HEK293 (cell line): ENCODE measurements around the gene ZNF217.
"Not testable (repeated sequence)": the region's sequence is repeated elsewhere in the genome, so short reads cannot be mapped to it uniquely, and the experiment has no call there.

Experiments
- CTCF ChIP-seq: fragments of 450-650 bp; formaldehyde crosslinking; IDR thresholded peaks from 2 replicates; pipeline ENCODE4 v1.5.1; 2016; ENCODE audit warnings: missing biosample characterization, missing genetic modification characterization
- YY1 ChIP-seq: fragments of 450-650 bp; formaldehyde crosslinking; IDR thresholded peaks from 2 replicates; pipeline ENCODE4 v1.5.1; 2018; ENCODE audit warnings: missing biosample characterization, missing genetic modification characterization
- ZFP3 ChIP-seq: fragments of 450-650 bp; formaldehyde crosslinking; IDR thresholded peaks from 2 replicates; pipeline ENCODE4 v1.5.1; 2016; ENCODE audit warnings: low read depth, missing biosample characterization, missing genetic modification characterization
- ZNF362 ChIP-seq: fragments of 450-650 bp; formaldehyde crosslinking; IDR thresholded peaks from 2 replicates; pipeline ENCODE4 v1.5.1; 2016; ENCODE audit warnings: missing biosample characterization, missing genetic modification characterization
- ZNF416 ChIP-seq: fragments of 450-650 bp; formaldehyde crosslinking; IDR thresholded peaks from 2 replicates; pipeline ENCODE4 v1.5.1; 2016; ENCODE audit warnings: missing biosample characterization, missing genetic modification characterization
- ZNF548 ChIP-seq: fragments of 450-650 bp; formaldehyde crosslinking; IDR thresholded peaks from 2 replicates; pipeline ENCODE4 v1.5.1; 2016; ENCODE audit warnings: missing biosample characterization, missing genetic modification characterization
- ZNF580 ChIP-seq: fragments of 450-650 bp; formaldehyde crosslinking; IDR thresholded peaks from 2 replicates; pipeline ENCODE4 v1.5.1; 2016; ENCODE audit warnings: missing biosample characterization, missing genetic modification characterization
- ZNF610 ChIP-seq: fragments of 450-650 bp; formaldehyde crosslinking; IDR thresholded peaks from 2 replicates; pipeline ENCODE4 v1.5.1; 2016; ENCODE audit warnings: missing biosample characterization, missing genetic modification characterization, borderline replicate concordance
- ZNF670 ChIP-seq: fragments of 450-650 bp; formaldehyde crosslinking; IDR thresholded peaks from 2 replicates; pipeline ENCODE4 v1.5.1; 2016; ENCODE audit warnings: missing biosample characterization, missing genetic modification characterization, low read depth
- ZNF704 ChIP-seq: fragments of 450-650 bp; formaldehyde crosslinking; IDR thresholded peaks from 2 replicates; pipeline ENCODE4 v1.5.1; 2016; ENCODE audit warnings: missing biosample characterization, missing genetic modification characterization
- ZNF768 ChIP-seq: fragments of 450-650 bp; formaldehyde crosslinking; IDR thresholded peaks from 2 replicates; pipeline ENCODE4 v1.5.1; 2018; ENCODE audit warnings: missing biosample characterization, mild to moderate bottlenecking, missing genetic modification characterization
- ZSCAN4 ChIP-seq: fragments of 450-650 bp; formaldehyde crosslinking; IDR thresholded peaks from 2 replicates; pipeline ENCODE4 v1.5.1; 2017; ENCODE audit warnings: missing biosample characterization, missing genetic modification characterization

- TF ChIP-seq CTCF (tag by site-specific recombination); ZSCAN4 (tag by site-specific recombination); ZNF768 (tag by site-specific recombination); ZNF610 (tag by site-specific recombination); ZFP3; YY1; ZNF704 (tag by site-specific recombination); ZNF548 (tag by site-specific recombination); ZNF580 (tag by site-specific recombination); ZNF670; ZNF362 (tag by site-specific recombination); ZNF416 (tag by site-specific recombination): not testable (repeated sequence)
These were observed 27.0 kb downstream of the ZNF217 start for GRCh38 chr20:53566623-53567022.
